Stimulated activated CD8-positive, alpha-beta memory T cell treated with anti-CD3 and anti-CD28 coated beads, Interleukin-12 subunit alpha, Interleukin-12 subunit beta, amount 100 ng/mL, for 4 hours (primary cell): ENCODE data around the gene KCNC3.
A peak's percentile ranks its signal among the peaks of the same experiment; 100 is the strongest.

Experiments
- DNase-seq: peaks from one replicate; pipeline ENCODE4 v3.0.0-alpha.2; 2020; ENCODE audit warnings: low read depth

The KCNC3 gene

GRCh38 chr19:50329146-50329925 is at the start of gene KCNC3:
TSS of gene KCNC3 (minus strand) at chr19:50329377. CDS start at chr19:50329082, 295 bp downstream.
- DNase-seq = peak; percentile 55

- no peak for DNase-seq
Measured at GRCh38 chr19:50378863-50379236, 49.7 kb upstream of the KCNC3 start.

- no peak for DNase-seq
Measured at GRCh38 chr19:50378169-50378862, 49.1 kb upstream of the KCNC3 start.

- no peak for DNase-seq
Measured at GRCh38 chr19:50377517-50377916, 48.3 kb upstream of the KCNC3 start.

- DNase-seq = no peak
Measured at GRCh38 chr19:50377051-50377461, 47.9 kb upstream of the KCNC3 start.

GRCh38 chr19:50376166-50377050 is 47.2 kb upstream of the KCNC3 start, which contains the start of gene NR1H2:
TSS of gene NR1H2 (plus strand) at chr19:50376457. CDS start at chr19:50377606, 1,149 bp downstream.
- peak; percentile 90 for DNase-seq

- no peak for DNase-seq
Measured at GRCh38 chr19:50371914-50372475, 42.8 kb upstream of the KCNC3 start.

- peak; percentile 53 for DNase-seq
Measured at GRCh38 chr19:50368649-50369570, 39.7 kb upstream of the KCNC3 start.

- no peak for DNase-seq
Measured at GRCh38 chr19:50365434-50366306, 36.5 kb upstream of the KCNC3 start, which contains the start of gene NAPSA. TSS of gene NAPSA (minus strand) at chr19:50365639. CDS start at chr19:50365621, 18 bp downstream.

GRCh38 chr19:50362656-50363424 is 33.7 kb upstream of the KCNC3 start:
- DNase-seq = no peak

- DNase-seq = no peak
Measured at GRCh38 chr19:50362030-50362412, 32.8 kb upstream of the KCNC3 start.

- DNase-seq = no peak
Measured at GRCh38 chr19:50361290-50362029, 32.3 kb upstream of the KCNC3 start.

- no peak for DNase-seq
Measured at GRCh38 chr19:50359328-50359818, 30.2 kb upstream of the KCNC3 start.

- peak; percentile 63 for DNase-seq
Measured at GRCh38 chr19:50358483-50359327, 29.5 kb upstream of the KCNC3 start.

- peak; percentile 84 for DNase-seq
Measured at GRCh38 chr19:50357178-50358100, 28.3 kb upstream of the KCNC3 start.

- no peak for DNase-seq
Measured at GRCh38 chr19:50356691-50357177, 27.6 kb upstream of the KCNC3 start.
